HCT116 (cell line): ENCODE data around the gene ARL5A. TPM values are rescaled to one million over a fixed set of nuclear protein-coding genes. Genes with fewer than 3 reads are reported as not detected.

Experiments
- ATAC-seq: fragments of 200-7000 bp; cut with Tn5 transposase; 2 replicates; pipeline ENCODE4 v1.9.1; 2020; ENCODE audit warnings: mild to moderate bottlenecking, moderate library complexity
- BruUV-seq: library from RNA; stranded (reverse); fragments of 400-500 nt; replicated peaks from 2 replicates; lab custom pipeline; 2021; lab: Mats Ljungman, UMichigan
- CTCF ChIA-PET: fragments of 300-600 bp; sonication (Branson Sonifier 250); formaldehyde crosslinking; loops from one replicate; lab custom pipeline; 2021; ENCODE audit warnings: antibody characterized with exemption; lab: Charles Lee
- POLR2A ChIA-PET: fragments of 300-600, 350-600 bp; sonication (Branson Sonifier 250); formaldehyde crosslinking; loops from one replicate; lab custom pipeline; 2021; ENCODE audit warnings: antibody characterized with exemption; lab: Charles Lee
- RAD21 ChIA-PET, 2 experiments: fragments of 300-600 bp; sonication (Branson Sonifier 250); formaldehyde crosslinking; loops; one replicate each; lab custom pipeline; 2023; ENCODE audit warnings: low total read pairs in 2 of 2; ENCODE audit not compliant: uncharacterized antibody in 2 of 2, unreplicated experiment in 2 of 2, low non-redundant PET in 1 of 2; lab: Charles Lee
- DNase-seq: peaks from one replicate; pipeline ENCODE4 v3.0.0-alpha.2; 2010; ENCODE audit warnings: low read depth, low spot score
- H2AFZ ChIP-seq: fragments of 200-600 bp; shearing (Covaris generic), sonication (generic); 2 replicates; pipeline ENCODE4 v1.6.1; 2017; ENCODE audit warnings: low read depth, mixed run types, mixed read lengths, antibody characterized with exemption, low read length; ENCODE audit not compliant: poor library complexity, severe bottlenecking
- H3K27ac ChIP-seq: 2 replicates; pipeline ENCODE4 v1.5.1; 2012; ENCODE audit warnings: low read depth, low read length
- H3K27me3 ChIP-seq: fragments of 200-600 bp; sonication (generic); 2 replicates; pipeline ENCODE4 v1.6.1; 2016; ENCODE audit warnings: mixed run types, low read length, mixed read lengths; ENCODE audit not compliant: insufficient read depth
- H3K36me3 ChIP-seq, 2 experiments: fragments of 200-500 bp in 1 of 2; fragments of 200-600 bp in 1 of 2; sonication (Bioruptor generic) in 1 of 2; sonication (generic) in 1 of 2; 2 replicates each; pipeline versions ENCODE4 v1.5.1 to v1.6.1; 2014 to 2016; ENCODE audit warnings: low read length in 2 of 2, inconsistent platforms in 1 of 2, mixed read lengths in 1 of 2, mixed run types in 1 of 2; ENCODE audit not compliant: insufficient read depth in 2 of 2, control insufficient read depth in 1 of 2
- H3K4me1 ChIP-seq, 2 experiments: fragments of 200-600 bp in 1 of 2; sonication (generic) in 1 of 2; 2 replicates each; pipeline versions ENCODE4 v1.5.1 to v1.6.1; 2012 to 2017; ENCODE audit warnings: low read length in 2 of 2, inconsistent platforms in 1 of 2, mild to moderate bottlenecking in 1 of 2, mixed read lengths in 1 of 2, mixed run types in 1 of 2, moderate library complexity in 1 of 2; ENCODE audit not compliant: insufficient read depth in 2 of 2, control insufficient read depth in 1 of 2
- H3K4me2 ChIP-seq: fragments of 200-600 bp; sonication (generic); 2 replicates; pipeline ENCODE4 v1.6.1; 2017; ENCODE audit warnings: mixed run types, low read length, mixed read lengths
- H3K4me3 ChIP-seq, 2 experiments: fragments of 200-600 bp in 1 of 2; sonication (generic) in 1 of 2; replicated peaks in 1 of 2; 2 replicates each; pipeline ENCODE4 v1.5.1; 2011 to 2016; ENCODE audit warnings: low read length in 2 of 2, control low read depth in 1 of 2, low read depth in 1 of 2, mild to moderate bottlenecking in 1 of 2, mixed read lengths in 1 of 2, mixed run types in 1 of 2
- H3K79me2 ChIP-seq: fragments of 200-600 bp; sonication (generic); 2 replicates; pipeline ENCODE4 v1.6.1; 2017; ENCODE audit warnings: mild to moderate bottlenecking, mixed run types, low read length, moderate library complexity, mixed read lengths; ENCODE audit not compliant: insufficient read depth
- H3K9ac ChIP-seq: fragments of 200-600 bp; sonication (generic); 2 replicates; pipeline ENCODE4 v1.6.1; 2016; ENCODE audit warnings: low read length, mixed read lengths
- H3K9me2 ChIP-seq: fragments of 200-600 bp; sonication (generic), shearing (Covaris generic); 2 replicates; pipeline ENCODE4 v1.6.1; 2017; ENCODE audit warnings: mixed run types, mild to moderate bottlenecking, moderate library complexity; ENCODE audit not compliant: insufficient read depth
- H3K9me3 ChIP-seq, 2 experiments: fragments of 200-500 bp in 1 of 2; fragments of 200-600 bp in 1 of 2; sonication (Bioruptor generic) in 1 of 2; sonication (generic) in 1 of 2; 2 replicates each; pipeline ENCODE4 v1.6.1; 2014 to 2017; ENCODE audit warnings: low read length in 2 of 2, mixed read lengths in 2 of 2, inconsistent platforms in 1 of 2, low read depth in 1 of 2, mild to moderate bottlenecking in 1 of 2, mixed run types in 1 of 2, moderate library complexity in 1 of 2; ENCODE audit not compliant: control insufficient read depth in 1 of 2, insufficient read depth in 1 of 2
- H4K20me1 ChIP-seq: fragments of 200-600 bp; sonication (generic), shearing (Covaris generic); 2 replicates; pipeline ENCODE4 v1.6.1; 2017; ENCODE audit warnings: mixed run types, mild to moderate bottlenecking, moderate library complexity; ENCODE audit not compliant: insufficient read depth
- CEBPB ChIP-seq: IDR thresholded peaks from 2 replicates; pipeline ENCODE4 v1.6.1; 2012; ENCODE audit warnings: low read depth
- EGR1 ChIP-seq: IDR thresholded peaks from 2 replicates; pipeline ENCODE4 v1.6.1; 2012; ENCODE audit warnings: low read depth
- ELF1 ChIP-seq: IDR thresholded peaks from 2 replicates; pipeline ENCODE4 v1.6.1; 2012; ENCODE audit warnings: low read depth, borderline replicate concordance
- EZH2 ChIP-seq: fragments of 200-600 bp; sonication (generic); IDR thresholded peaks from 2 replicates; pipeline ENCODE4 v1.6.1; 2017; ENCODE audit warnings: antibody characterized with exemption, mixed run types
- JUND ChIP-seq: IDR thresholded peaks from 2 replicates; pipeline ENCODE4 v1.6.1; 2012
- MAX ChIP-seq: IDR thresholded peaks from 2 replicates; pipeline ENCODE4 v1.6.1; 2012
- POLR2AphosphoS5 ChIP-seq: IDR thresholded peaks from 2 replicates; pipeline ENCODE4 v1.6.1; 2011; ENCODE audit warnings: mild to moderate bottlenecking, low read depth, low read length, moderate library complexity
- RAD21 ChIP-seq: IDR thresholded peaks from 2 replicates; pipeline ENCODE4 v1.6.1; 2012; ENCODE audit warnings: low read depth, mild to moderate bottlenecking
- REST ChIP-seq: IDR thresholded peaks from 2 replicates; pipeline ENCODE4 v1.6.1; 2012; ENCODE audit warnings: low read depth
- SIN3A ChIP-seq: IDR thresholded peaks from 2 replicates; pipeline ENCODE4 v1.6.1; 2012; ENCODE audit warnings: low read depth
- SP1 ChIP-seq: IDR thresholded peaks from 2 replicates; pipeline ENCODE4 v1.6.1; 2012; ENCODE audit warnings: low read depth
- SRF ChIP-seq: IDR thresholded peaks from 2 replicates; pipeline ENCODE4 v1.6.1; 2012; ENCODE audit warnings: low read depth
- TCF7L2 ChIP-seq: IDR thresholded peaks from 2 replicates; pipeline ENCODE4 v1.7.0; 2011; ENCODE audit warnings: borderline replicate concordance, inconsistent platforms; ENCODE audit not compliant: insufficient read depth, insufficient read length; ENCODE audit errors: extremely low read depth
- YY1 ChIP-seq: IDR thresholded peaks from 2 replicates; pipeline ENCODE4 v1.6.1; 2011; ENCODE audit warnings: low read length, low read depth, moderate library complexity, mild to moderate bottlenecking; ENCODE audit not compliant: insufficient replicate concordance; ENCODE audit errors: extremely low read depth
- ZBTB33 ChIP-seq: IDR thresholded peaks from 2 replicates; pipeline ENCODE4 v1.6.1; 2011; ENCODE audit warnings: mild to moderate bottlenecking, low read length, moderate library complexity; ENCODE audit not compliant: insufficient replicate concordance; ENCODE audit errors: extremely low read depth
- ZNF274 ChIP-seq: fragments of 200-500 bp; sonication (Bioruptor generic); IDR thresholded peaks from 2 replicates; pipeline ENCODE4 v1.6.1; 2014; ENCODE audit warnings: mild to moderate bottlenecking, low read depth, low read length, inconsistent platforms
- intact Hi-C: fragments of 100-400 bp; cut with micrococcal nuclease; formaldehyde crosslinking; loops from 2 replicates; pipeline ENCODE4 v1.10.0; 2022
- total RNA-seq: library from RNA; stranded (reverse); gene quantifications from one replicate; pipeline ENCODE4 v1.2.1, GENCODE V29; 2021; ENCODE audit not compliant: unreplicated experiment
- TF ChIP-seq, protein P1 (sequence below): IDR thresholded peaks from 2 replicates; pipeline ENCODE4 v1.6.1; 2012

Gene ARL5A
- total RNA-seq, 1 experiment from 2014 or later = 74.4 TPM

- no peak for TF ChIP-seq REST
- TF ChIP-seq POLR2AphosphoS5 = no peak
- no peak for TF ChIP-seq RAD21
- TF ChIP-seq SIN3A = no peak
Observed at GRCh38 chr2:151791545-151791944, 36.7 kb downstream of the ARL5A start (continued).

DNA sequence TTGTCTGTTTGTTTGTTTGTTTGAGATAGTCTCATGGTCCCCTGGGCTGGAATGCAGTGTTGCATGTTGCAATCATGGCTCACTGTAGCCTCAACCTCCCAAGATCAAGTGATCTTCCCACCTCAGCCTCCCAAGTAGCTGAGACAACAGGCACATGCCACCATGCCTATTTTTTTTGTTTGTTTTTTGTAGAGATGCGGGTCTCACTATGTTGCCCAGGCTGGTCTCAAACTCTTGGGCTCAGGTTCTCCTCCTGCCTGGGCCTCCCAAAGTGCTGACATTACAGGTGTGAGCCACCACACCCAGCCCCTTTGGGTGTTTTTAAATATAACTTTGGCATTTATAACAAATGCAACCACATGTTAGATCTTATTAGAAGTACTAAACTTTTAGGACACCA lies 37.5 kb downstream of the ARL5A start:
- ChIA-PET RAD21 (no interaction called here), CTCF (no interaction called here), POLR2A (no interaction called here)
- DNase-seq (no peak), ATAC-seq (no peak)
- Histone ChIP-seq H2AFZ (no peak overlapping the region), H3K36me3 (no peaks in the 10 kb centered on the region), H3K4me2 (no peak overlapping the region), H3K9me3 (no peaks in the 10 kb centered on the region), H3K9me2 (no peaks in the 10 kb centered on the region), H3K9ac (no peak overlapping the region), H3K4me3 (no peak overlapping the region), H3K79me2 (no peaks in the 10 kb centered on the region), H4K20me1 (no peaks in the 10 kb centered on the region), H3K27me3 (no peaks in the 10 kb centered on the region), H3K27ac (no peak overlapping the region), H3K4me1 (peaks cover 13 to 21% of the 10 kb centered on the region in 2 experiments)
- intact Hi-C loops = no loop called here
- no TSS peak for BruUV-seq
- TF ChIP-seq RAD21 (no peak), SP1 (no peak), REST (no peak), SRF (no peak), JUND (no peak), ELF1 (no peak), ZBTB33 (no peak), YY1 (no peak), EZH2 (no peak), MAX (no peak), CEBPB (no peak), EGR1 (no peak), TCF7L2 (no peak), ZNF274 (no peak)
- TF ChIP-seq, protein P1, sequence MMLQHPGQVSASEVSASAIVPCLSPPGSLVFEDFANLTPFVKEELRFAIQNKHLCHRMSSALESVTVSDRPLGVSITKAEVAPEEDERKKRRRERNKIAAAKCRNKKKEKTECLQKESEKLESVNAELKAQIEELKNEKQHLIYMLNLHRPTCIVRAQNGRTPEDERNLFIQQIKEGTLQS = no peak
